Neural progenitor cell (in vitro differentiated cells): Measurements from ENCODE around the gene ZNF140. TPM values are rescaled to one million over a fixed set of nuclear protein-coding genes. Genes with fewer than 3 reads are reported as not detected.

ENCODE experiments used
- DNase-seq: peaks from one replicate; pipeline ENCODE4 v3.0.0-alpha.2; 2016; ENCODE audit warnings: low spot score
- H2AFZ ChIP-seq: fragments of 200-600 bp; sonication (generic); replicated peaks from 2 replicates; pipeline ENCODE4 v1.6.1; 2016; ENCODE audit warnings: antibody characterized with exemption
- H3F3A ChIP-seq: fragments of 200-600 bp; sonication (generic); 2 replicates; pipeline ENCODE4 v1.6.1; 2016; ENCODE audit warnings: antibody characterized with exemption, low read depth
- H3K27ac ChIP-seq: fragments of 200-600 bp; sonication (generic); 2 replicates; pipeline ENCODE4 v1.5.1; 2016; ENCODE audit warnings: mild to moderate bottlenecking
- H3K27me3 ChIP-seq: fragments of 200-600 bp; sonication (generic); 2 replicates; pipeline ENCODE4 v1.6.1; 2016; ENCODE audit warnings: mild to moderate bottlenecking, moderate library complexity
- H3K36me3 ChIP-seq: fragments of 200-600 bp; sonication (generic); 2 replicates; pipeline ENCODE4 v1.5.1; 2016
- H3K4me1 ChIP-seq: fragments of 200-600 bp; sonication (generic); 2 replicates; pipeline ENCODE4 v1.6.1; 2016; ENCODE audit warnings: mixed run types
- H3K4me2 ChIP-seq: fragments of 200-600 bp; sonication (generic); 2 replicates; pipeline ENCODE4 v1.6.1; 2016
- H3K4me3 ChIP-seq: fragments of 200-600 bp; sonication (generic); 2 replicates; pipeline ENCODE4 v1.5.1; 2016
- H3K79me2 ChIP-seq: fragments of 200-600 bp; sonication (generic); 2 replicates; pipeline ENCODE4 v1.6.1; 2016; ENCODE audit warnings: low read depth
- H3K9ac ChIP-seq: fragments of 200-600 bp; sonication (generic); 2 replicates; pipeline ENCODE4 v1.6.1; 2016
- H3K9me3 ChIP-seq: fragments of 200-600 bp; sonication (generic); 2 replicates; pipeline ENCODE4 v1.5.1; 2016; ENCODE audit warnings: low read depth
- H4K20me1 ChIP-seq: fragments of 200-600 bp; sonication (generic); 2 replicates; pipeline ENCODE4 v1.6.1; 2016; ENCODE audit warnings: low read depth
- H3K27ac Mint-ChIP-seq: 3 replicates; pipeline ENCODE4 v1.8.0; 2021; ENCODE audit warnings: mixed read lengths
- H3K27me3 Mint-ChIP-seq: 2 replicates; pipeline ENCODE4 v1.8.0; 2022; ENCODE audit warnings: low read depth, mild to moderate bottlenecking, inconsistent platforms, moderate library complexity, mixed read lengths; ENCODE audit not compliant: insufficient read depth
- H3K36me3 Mint-ChIP-seq: 3 replicates; pipeline ENCODE4 v1.8.0; 2021; ENCODE audit warnings: mixed read lengths
- H3K4me1 Mint-ChIP-seq: 3 replicates; pipeline ENCODE4 v1.8.0; 2021; ENCODE audit warnings: mixed read lengths
- H3K4me3 Mint-ChIP-seq: 3 replicates; pipeline ENCODE4 v1.8.0; 2021; ENCODE audit warnings: mild to moderate bottlenecking, moderate library complexity, mixed read lengths
- H3K9me3 Mint-ChIP-seq: 3 replicates; pipeline ENCODE4 v1.8.0; 2020; ENCODE audit warnings: mixed read lengths
- EZH2 ChIP-seq: fragments of 200-600 bp; sonication (generic); IDR thresholded peaks from 2 replicates; pipeline ENCODE4 v1.6.1; 2017; ENCODE audit warnings: antibody characterized with exemption, mild to moderate bottlenecking, moderate library complexity
- EZH2phosphoT487 ChIP-seq: fragments of 200-600 bp; sonication (generic); IDR thresholded peaks from 2 replicates; pipeline ENCODE4 v1.6.1; 2017; ENCODE audit warnings: antibody characterized with exemption
- total RNA-seq: library from RNA; depleted of rRNA; stranded (reverse); fragments of >200 nt; gene quantifications from 2 replicates; pipeline ENCODE4 v1.2.3, GENCODE V29; 2015; ENCODE audit warnings: low replicate concordance
- TF ChIP-seq, protein P1 (sequence below): fragments of 200-600 bp; sonication (generic); IDR thresholded peaks from 2 replicates; pipeline ENCODE4 v1.5.1; 2017; ENCODE audit warnings: antibody characterized with exemption, mild to moderate bottlenecking

The ZNF140 gene
- total RNA-seq, 1 donor from 2014 or later, result 35.3 TPM

DNA sequence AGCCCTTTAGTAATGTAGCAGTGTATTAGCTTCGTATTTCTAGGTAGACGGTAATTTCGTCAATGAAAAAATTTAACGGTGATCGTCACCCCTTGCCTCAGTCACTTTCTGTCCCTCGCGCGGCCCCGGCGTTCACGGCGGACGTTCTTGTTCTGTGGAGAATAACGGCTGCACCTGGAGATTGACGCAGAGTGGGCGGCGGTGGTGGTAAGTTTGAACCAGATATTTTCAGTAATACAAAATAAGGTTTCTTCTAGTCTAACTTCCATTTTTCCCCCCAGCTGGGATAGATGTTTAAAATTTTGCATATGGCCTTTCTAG, 50.0 kb downstream of the ZNF140 start:
- no peak for DNase-seq
- H3K27ac ChIP-seq, result peak overlapping the region; percentile 90
- Mint-ChIP-seq H3K4me3 (peak overlapping the region; percentile 97), H3K27ac (peak overlapping the region; percentile 98), H3K4me1 (peaks cover 7% of the 10 kb centered on the region), H3K27me3 (peaks cover 13% of the 10 kb centered on the region), H3K9me3 (peaks cover 80% of the 10 kb centered on the region), H3K36me3 (peaks cover 72% of the 10 kb centered on the region)
- peaks cover 71% of the 10 kb centered on the region for H3K79me2 ChIP-seq
- peaks cover 5% of the 10 kb centered on the region for H3K4me1 ChIP-seq
- no peaks in the 10 kb centered on the region for H3K27me3 ChIP-seq
- H3K4me3 ChIP-seq, result peak overlapping the region; percentile 82
- peak overlapping the region; percentile 82 for H3K4me2 ChIP-seq
- peak overlapping the region; percentile 81 for H2AFZ ChIP-seq
- H3K36me3 ChIP-seq, result peaks cover 57% of the 10 kb centered on the region
- peaks cover 15% of the 10 kb centered on the region for H3F3A ChIP-seq
- H3K9ac ChIP-seq, result peak overlapping the region; percentile 66
- peaks cover 44% of the 10 kb centered on the region for H3K9me3 ChIP-seq
- H4K20me1 ChIP-seq, result no peaks in the 10 kb centered on the region
- TF ChIP-seq, protein P1, sequence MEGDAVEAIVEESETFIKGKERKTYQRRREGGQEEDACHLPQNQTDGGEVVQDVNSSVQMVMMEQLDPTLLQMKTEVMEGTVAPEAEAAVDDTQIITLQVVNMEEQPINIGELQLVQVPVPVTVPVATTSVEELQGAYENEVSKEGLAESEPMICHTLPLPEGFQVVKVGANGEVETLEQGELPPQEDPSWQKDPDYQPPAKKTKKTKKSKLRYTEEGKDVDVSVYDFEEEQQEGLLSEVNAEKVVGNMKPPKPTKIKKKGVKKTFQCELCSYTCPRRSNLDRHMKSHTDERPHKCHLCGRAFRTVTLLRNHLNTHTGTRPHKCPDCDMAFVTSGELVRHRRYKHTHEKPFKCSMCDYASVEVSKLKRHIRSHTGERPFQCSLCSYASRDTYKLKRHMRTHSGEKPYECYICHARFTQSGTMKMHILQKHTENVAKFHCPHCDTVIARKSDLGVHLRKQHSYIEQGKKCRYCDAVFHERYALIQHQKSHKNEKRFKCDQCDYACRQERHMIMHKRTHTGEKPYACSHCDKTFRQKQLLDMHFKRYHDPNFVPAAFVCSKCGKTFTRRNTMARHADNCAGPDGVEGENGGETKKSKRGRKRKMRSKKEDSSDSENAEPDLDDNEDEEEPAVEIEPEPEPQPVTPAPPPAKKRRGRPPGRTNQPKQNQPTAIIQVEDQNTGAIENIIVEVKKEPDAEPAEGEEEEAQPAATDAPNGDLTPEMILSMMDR, result no peak
- TF ChIP-seq EZH2phosphoT487 (no peak), EZH2 (no peak)

DNA sequence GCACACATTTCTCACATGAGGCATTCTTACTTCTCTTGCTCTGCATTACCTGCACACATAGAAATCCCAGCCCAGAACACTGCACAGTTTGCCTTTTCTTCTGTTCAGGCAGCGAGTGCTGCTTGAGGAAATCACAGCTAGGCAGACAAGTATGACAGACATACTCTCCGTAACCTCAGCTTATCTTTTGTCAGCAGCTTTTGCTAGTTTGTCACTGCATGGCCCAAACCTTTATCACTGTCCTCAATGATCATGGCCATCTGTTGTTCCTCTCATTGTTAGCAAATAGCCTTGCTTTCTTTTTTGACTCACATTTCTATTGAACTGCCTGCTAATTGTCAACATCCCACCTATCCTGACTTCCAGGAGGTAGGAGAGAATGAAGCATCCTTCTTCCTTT, 55.0 kb downstream of the ZNF140 start:
- no peak overlapping the region for H3K4me3 Mint-ChIP-seq
- H3K4me1 ChIP-seq, result peaks cover 5% of the 10 kb centered on the region
- DNase-seq, result no peak
- H3K9me3 ChIP-seq, result peaks cover 42% of the 10 kb centered on the region
- peaks cover 55% of the 10 kb centered on the region for H3K79me2 ChIP-seq
- no peak overlapping the region for H3K4me2 ChIP-seq
- H3K9ac ChIP-seq, result no peak overlapping the region
- no peak overlapping the region for H3K27ac Mint-ChIP-seq
- peaks cover 69% of the 10 kb centered on the region for H3K36me3 ChIP-seq
- H3K27ac ChIP-seq, result no peak overlapping the region
- H3K36me3 Mint-ChIP-seq, result peaks cover 83% of the 10 kb centered on the region
- peaks cover 87% of the 10 kb centered on the region for H3K9me3 Mint-ChIP-seq
- TF ChIP-seq, protein P1, result no peak
- no peak for TF ChIP-seq EZH2
- TF ChIP-seq EZH2phosphoT487, result no peak
- H3K4me3 ChIP-seq, result no peak overlapping the region
- H3K4me1 Mint-ChIP-seq, result peaks cover 4% of the 10 kb centered on the region
- no peaks in the 10 kb centered on the region for H3K27me3 ChIP-seq
- H2AFZ ChIP-seq, result no peak overlapping the region
- H3F3A ChIP-seq, result peaks cover 2% of the 10 kb centered on the region
- H4K20me1 ChIP-seq, result no peaks in the 10 kb centered on the region
- H3K27me3 Mint-ChIP-seq, result peaks cover 2% of the 10 kb centered on the region

DNA sequence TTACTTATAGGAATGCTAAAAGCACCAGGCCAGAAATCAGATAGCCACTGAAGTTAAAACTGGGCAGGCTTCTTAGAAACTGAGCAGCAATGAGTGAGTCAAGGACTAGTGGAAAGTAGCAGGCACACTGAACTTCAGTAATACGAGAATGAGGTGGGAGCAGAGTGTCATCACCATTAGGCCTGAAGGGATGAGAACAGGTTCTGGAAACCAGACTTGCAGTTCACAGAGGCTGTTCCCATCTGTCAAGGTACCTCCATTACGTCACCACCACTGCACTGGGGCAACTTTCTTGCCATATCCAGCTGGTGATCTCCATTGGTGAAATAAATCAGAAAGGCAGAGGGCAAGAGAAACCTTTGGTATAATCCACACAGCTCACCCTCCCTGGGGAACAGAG, 65.3 kb downstream of the ZNF140 start:
- Mint-ChIP-seq H3K36me3 (peaks cover 75% of the 10 kb centered on the region), H3K4me1 (no peaks in the 10 kb centered on the region), H3K9me3 (peaks cover 76% of the 10 kb centered on the region), H3K4me3 (no peak overlapping the region), H3K27me3 (no peaks in the 10 kb centered on the region), H3K27ac (no peak overlapping the region)
- Histone ChIP-seq H3K9ac (no peak overlapping the region), H2AFZ (no peak overlapping the region), H3K9me3 (peaks cover 39% of the 10 kb centered on the region), H3K4me3 (no peak overlapping the region), H3K27me3 (no peaks in the 10 kb centered on the region), H3F3A (no peaks in the 10 kb centered on the region), H3K27ac (no peak overlapping the region), H3K4me2 (no peak overlapping the region), H3K79me2 (no peaks in the 10 kb centered on the region), H3K4me1 (no peaks in the 10 kb centered on the region), H3K36me3 (peaks cover 68% of the 10 kb centered on the region), H4K20me1 (no peaks in the 10 kb centered on the region)
- DNase-seq, result no peak
- TF ChIP-seq, protein P1, result no peak
- TF ChIP-seq EZH2phosphoT487 (no peak), EZH2 (no peak)
